Thyroid gland (tissue), 4 donors: Measurements from ENCODE around the gene PRXL2B.

Source experiments
- CTCF ChIP-seq, 6 experiments: fragments of 200-600 bp in 3 of 6; fragments of 450-650 bp in 3 of 6; sonication (generic) in 3 of 6; IDR thresholded peaks; one replicate each; pipeline ENCODE4 v1.5.1; 2016 to 2019; ENCODE audit warnings: antibody characterized with exemption in 6 of 6, mild to moderate bottlenecking in 2 of 6, inconsistent platforms in 1 of 6, moderate library complexity in 1 of 6
- POLR2A ChIP-seq, 2 donors: fragments of 450-650 bp; IDR thresholded peaks; one replicate each; pipeline ENCODE4 v1.6.1; 2017; ENCODE audit warnings: antibody characterized with exemption in 2 of 2, mild to moderate bottlenecking in 2 of 2, moderate library complexity in 1 of 2

DNA sequence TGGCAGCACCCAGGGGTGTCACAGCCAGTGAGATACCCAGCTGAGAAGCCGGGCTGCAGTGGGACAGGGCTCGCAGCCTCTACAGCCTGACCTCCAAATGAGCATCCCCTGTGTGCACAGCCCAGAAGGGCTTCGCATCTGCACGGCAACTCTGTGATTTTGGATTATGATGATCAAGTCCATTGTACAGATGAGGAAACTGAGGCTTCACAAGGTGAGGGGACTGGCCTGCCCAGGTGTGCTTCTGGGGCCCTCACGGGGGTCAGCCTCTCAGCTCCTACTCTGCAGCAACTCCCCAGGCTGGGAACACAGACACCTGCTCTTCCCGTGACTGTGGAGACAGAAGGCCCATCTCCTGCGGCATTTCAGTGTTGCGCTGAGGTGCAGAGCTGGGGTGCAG lies 47.7 kb upstream of the PRXL2B start:
- no peak for TF ChIP-seq POLR2A (IDR thresholded peaks at IDR 0.05)
- TF ChIP-seq CTCF (IDR thresholded peaks at IDR 0.05) = no peak
